NCI-H748 (cell line): ENCODE measurements around the gene EMID1.
"Not testable (repeated sequence)": the region's sequence is repeated elsewhere in the genome, so short reads cannot be mapped to it uniquely, and the experiment has no call there.

ENCODE experiments used
- DNase-seq: peaks from one replicate; lab custom pipeline; 2025; ENCODE audit not compliant: unreplicated experiment; lab: John Stamatoyannopoulos, UW

Gene EMID1

DNA sequence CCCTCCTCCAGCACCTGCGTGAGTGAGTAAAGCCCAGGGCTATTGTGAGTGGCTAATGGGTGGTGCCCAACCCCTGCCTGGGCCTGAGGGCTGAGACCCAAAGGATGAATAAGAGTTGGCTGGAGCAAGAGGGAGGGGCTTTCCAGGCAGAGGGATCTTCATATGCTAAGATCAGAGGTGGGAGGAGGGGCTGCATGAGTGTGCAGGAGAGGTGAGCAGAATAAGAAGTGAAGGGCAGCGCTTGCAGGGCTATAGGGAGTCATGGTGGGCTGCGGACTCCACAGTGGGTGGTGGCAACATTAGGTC, 3.9 kb downstream of the EMID1 start:
- DNase-seq = no peak

DNA sequence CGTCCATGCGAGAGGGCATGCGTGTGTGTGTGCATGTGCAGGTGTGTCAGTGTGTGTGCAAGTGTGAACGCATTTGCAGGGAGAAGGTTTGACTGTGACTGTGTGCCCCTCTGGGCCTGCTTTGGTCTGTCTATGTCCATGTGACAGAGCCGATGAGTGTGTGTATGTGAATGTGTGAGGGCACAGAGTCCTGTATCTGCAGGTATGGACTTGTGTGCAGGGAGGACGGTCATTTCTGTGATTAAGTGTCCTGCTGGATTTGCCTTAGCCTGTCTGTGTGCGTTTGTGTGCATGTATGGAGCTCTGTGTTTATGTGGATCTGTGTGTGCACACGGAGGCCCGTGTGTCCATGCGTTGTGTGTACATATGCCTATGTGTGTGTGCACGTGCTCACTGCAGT, 5.4 kb downstream of the EMID1 start:
- no peak for DNase-seq

DNA sequence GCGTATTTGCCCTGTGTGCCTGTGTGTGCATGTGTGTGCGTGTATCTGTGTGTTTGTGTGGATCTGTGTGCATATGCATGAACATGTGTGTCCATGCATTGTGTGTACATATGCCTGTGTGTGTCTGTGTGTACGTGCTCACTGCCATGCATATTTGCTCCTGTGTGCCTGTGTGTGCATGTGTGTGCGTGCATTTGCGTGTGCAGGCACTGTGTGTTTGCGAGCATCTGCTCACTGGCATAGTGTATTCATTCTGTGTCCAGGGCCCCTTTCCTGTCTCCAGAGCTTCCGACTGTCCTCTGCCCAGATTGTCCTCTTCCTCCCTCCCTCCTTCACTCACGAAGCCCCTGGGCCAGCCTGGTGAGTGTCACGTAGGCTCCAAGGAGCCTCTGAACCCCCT, 5.8 kb downstream of the EMID1 start:
- DNase-seq = no peak

DNA sequence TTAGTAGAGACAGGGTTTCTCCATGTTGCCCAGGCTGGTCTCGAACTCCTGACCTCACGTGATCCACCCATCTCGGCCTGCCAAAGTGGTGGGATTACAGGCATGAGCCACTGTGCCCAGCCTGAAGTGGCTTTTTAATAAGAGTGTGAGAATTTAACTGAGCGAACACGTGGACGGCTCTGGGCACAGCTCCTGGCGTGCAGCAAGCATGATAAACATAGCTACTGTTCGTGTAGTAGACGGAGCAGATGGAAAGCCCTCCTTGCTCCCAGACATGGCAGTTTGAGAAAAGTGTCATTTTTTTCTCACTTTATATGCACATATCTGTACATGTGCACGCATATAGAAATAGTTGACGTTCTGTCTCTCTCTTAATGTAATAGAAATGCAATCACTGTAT, 7.0 kb downstream of the EMID1 start:
- no peak for DNase-seq

DNA sequence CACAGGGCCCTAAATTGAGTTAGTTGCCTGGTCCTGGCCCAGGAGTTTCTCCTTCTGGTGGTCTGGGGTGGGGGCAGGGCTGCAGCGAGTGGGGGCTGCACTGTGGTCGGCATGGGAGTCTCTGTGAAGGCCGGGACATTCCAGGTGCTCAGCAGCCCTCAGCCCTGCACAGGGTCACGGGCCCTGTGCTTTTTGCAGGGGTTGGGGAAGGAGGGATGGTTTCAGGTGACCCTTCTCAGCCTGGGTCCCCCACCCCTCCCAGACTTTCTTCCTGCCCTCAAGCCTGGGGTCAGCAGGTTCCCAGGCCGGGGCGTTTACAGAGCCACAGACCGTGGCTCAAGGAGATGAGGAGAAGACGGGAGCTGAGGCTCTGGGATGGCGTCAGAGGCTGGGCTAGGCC, 7.8 kb downstream of the EMID1 start:
- DNase-seq = no peak

DNA sequence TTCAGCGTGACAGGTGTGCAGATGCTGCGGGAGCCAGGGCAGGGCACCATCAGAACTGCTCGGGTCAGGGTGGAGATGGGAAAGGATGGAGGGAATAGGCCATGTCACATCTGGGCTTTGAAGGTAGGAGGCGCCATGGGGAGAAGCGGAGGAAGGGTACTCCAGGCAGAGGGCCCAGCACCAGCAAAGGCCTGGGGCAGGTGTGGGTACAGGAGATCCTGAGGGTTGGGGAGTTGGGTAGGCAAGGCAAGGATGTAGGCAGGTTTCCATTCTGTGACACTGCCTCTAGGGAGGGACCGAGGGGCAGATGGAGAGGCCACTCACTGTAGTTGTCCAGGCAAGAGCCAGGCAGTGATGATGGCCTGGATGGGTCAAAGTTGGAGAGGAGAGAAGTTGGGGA, 8.5 kb downstream of the EMID1 start:
- no peak for DNase-seq

DNA sequence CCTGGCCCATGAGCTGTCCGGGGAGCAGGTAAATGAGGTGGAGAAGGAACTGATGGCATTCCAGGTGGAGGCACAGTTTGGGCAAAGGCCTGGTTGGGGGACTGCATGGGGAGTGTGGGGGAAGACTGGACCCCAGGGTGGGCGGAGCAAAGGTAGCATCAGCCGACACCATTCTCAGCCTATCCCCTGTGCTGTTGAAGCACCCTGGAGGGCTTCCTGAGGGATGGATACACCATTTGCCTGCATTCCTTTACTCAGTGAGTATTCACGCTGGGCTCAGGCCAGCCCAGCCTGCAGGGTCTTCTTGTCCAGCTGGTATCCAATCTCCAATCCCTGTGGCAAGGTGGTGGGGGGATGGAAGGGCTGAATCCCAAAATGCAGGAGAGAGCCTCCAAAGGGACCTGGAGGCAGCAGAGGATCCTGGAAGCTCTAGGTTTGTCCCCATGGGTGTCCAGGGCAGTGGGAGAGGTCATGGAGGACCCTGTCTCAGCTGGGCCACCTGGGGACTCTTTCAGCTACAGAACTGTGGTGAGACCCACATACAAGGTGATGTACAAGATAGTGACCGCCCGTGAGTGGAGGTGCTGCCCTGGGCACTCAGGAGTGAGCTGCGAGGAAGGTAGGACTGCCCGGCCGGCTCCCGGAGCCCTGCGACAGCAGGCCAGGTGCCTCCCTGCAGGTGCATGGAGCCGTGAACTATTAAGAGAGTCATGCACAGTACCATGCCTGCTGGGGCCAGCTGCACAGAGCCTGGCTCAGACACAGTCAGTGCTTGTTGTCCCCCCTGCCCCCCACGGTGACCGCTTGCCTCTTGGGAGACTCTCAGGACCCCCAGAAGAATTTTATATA, 9.5 kb downstream of the EMID1 start:
- DNase-seq = no peak

DNA sequence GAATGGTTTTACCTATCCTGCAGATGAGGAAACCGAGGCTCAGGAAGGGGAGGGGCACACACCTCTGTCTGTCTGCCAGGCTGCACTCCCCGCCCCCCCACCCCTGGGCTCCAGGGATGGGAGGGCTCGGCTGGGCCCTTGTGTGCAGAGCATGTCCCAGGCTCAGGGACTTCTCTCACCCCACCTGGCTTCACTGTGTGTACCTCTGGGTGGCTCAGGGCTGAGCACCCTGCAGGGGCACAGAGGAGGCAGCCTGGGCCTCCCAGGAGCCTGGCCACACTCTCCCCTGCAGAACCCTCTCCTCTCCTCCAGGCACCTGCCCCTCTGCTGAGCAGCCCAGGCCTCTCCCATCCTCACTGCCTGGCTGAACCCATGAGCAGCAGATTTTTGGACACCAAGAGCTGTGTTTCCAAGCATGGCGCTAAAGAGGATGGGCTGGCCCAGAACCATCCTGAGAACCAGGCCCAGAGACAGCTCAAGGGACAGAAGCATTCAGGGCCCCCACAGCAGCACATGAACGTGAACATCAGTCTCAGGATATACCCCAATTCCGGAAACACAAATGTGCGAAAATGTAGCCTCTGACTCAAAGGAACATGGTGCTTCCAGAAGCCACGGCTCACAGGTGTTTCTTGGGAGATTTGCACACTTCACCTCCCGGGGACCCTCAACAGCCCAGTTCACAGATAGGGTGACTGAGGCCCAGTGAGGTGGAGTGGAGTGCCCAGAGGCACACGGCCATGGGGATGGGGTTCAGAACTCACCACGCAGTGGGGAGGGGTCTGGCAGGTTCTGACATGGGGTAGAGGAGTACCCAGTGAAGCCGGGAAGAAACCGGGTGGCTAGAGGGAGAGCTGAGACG, 10.5 kb downstream of the EMID1 start:
- DNase-seq = no peak

DNA sequence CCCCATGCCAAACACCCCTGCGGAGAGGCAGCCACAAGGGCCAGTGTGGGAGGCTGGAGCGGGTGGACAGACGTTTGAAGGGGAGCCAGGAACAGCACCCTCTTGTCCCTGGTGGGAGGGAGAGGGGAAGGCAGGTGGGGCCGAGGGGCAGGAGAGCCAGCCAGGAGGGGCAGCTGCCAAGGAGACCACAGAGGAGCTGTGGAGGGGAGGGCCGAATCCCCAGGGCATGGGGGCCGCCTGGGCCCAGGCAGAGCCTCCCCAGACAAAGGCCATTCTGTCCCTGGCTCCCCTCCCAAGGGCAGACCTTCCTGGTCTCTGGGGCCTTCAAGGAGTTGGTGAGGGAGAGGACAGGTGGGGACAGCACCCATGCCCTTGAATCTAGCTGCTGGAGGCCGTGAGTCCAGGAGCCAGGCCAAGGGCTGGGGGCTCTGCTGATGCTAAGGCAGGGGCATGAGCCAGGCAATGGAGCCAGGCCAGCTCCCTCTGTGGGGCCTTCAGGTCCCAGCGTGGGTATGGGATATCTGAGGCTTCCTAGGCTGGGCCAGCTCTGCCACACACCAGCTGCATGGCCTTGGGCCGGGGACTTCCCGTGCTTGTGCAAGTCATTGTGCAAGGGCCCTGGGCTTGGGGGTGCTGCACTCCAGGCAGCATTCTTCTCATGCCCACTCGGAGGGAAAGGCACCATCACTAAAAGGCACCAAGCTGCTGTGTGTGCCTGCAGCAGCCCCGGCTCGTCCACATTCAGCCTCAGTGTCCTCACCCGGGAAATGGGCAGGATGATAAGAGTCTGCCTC, 11.4 kb downstream of the EMID1 start:
- DNase-seq = no peak

DNA sequence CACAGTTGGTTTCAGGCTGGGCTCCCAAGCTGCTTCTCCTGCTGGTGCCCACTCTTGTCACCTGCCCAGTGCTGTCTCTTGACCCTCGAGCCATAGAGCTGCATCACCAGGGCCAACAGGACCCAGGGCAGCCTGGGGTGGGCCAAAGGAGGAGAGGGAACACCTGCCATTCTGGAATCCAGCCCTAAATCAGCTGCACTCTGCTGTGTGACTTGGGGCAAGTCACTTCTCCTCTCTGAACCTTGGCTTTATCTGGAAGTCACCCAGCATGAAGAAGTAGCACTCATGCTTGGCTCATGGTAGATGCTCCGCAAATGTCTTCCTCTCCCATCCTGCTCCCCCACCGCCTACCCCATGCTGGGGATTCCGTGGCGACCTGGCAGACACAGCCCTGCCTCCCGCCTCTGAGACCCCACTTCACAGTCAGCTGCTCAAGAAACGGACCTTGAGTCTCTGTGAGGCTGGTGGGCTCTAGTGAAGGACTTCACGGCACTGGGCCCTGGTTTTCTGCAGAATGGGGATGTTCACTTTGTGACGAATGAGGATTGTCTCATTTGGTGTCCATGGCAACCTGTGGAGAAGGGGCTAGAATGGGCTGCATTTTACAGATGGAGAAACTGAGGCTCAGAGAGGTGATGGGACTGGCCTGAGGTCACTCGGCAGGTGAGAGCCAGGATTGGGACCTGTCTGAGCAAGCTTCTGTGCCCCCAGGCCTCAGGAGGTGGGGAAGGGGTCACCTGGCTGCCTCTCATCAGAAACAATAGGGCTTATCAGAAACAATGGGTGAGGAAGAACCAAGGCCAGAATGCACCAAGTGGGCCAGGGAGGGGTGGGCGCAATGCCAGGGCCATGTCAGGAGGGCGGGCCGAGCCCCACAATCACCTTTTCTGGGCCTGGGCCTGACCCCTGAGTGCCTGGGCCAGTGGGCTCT, 12.4 kb downstream of the EMID1 start:
- no peak for DNase-seq

DNA sequence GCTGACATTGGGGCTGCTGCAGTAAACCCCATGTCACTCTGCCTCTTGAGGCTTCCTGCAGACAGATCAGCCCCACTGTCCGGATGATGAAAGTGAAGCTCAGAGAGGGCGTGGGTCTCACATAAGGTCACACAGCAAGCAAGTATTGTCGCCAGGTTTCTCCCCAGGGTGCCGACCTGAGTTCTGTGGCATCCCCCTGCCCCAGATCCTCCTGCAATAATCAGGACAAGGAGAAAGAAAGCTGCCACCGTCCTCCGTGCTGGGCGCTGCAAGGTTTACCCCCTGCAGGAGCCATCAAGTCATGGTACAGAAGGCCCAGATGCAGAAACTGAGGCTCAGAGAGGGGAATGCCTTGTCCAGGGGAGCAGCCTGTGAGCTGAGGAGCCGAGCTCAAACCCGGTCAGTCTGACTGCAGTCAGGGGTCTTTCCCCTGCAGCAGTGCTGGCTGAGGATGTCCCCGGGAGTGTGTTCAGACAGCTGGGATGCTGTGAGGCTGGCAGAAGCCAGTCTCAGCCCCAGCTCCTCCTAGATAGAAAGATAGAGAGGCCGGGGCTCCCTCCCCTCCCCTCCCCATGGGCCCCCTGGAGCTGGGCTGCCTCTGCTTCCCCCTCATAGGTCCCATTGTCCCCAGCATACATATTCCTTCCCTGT, 13.2 kb downstream of the EMID1 start:
- DNase-seq = no peak

DNA sequence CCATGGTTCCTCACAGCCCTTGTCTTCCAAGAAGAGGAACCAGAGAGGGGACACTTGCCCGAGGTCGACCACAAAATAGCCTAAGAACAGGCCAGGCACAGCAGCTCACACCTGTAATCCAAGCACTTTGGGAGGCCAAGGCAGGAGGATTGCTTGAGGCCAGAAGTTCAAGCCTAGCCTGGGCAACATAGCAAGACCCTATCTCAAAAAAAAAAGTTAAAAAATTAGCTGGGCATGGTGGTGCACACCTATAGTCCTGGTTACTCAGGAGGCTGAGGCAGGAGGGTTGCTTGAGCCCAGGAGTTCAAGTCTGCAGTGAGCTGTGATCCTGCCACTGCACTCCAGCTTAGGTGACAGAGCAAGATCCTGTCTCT, 13.7 kb downstream of the EMID1 start:
- DNase-seq = not testable (repeated sequence)

DNA sequence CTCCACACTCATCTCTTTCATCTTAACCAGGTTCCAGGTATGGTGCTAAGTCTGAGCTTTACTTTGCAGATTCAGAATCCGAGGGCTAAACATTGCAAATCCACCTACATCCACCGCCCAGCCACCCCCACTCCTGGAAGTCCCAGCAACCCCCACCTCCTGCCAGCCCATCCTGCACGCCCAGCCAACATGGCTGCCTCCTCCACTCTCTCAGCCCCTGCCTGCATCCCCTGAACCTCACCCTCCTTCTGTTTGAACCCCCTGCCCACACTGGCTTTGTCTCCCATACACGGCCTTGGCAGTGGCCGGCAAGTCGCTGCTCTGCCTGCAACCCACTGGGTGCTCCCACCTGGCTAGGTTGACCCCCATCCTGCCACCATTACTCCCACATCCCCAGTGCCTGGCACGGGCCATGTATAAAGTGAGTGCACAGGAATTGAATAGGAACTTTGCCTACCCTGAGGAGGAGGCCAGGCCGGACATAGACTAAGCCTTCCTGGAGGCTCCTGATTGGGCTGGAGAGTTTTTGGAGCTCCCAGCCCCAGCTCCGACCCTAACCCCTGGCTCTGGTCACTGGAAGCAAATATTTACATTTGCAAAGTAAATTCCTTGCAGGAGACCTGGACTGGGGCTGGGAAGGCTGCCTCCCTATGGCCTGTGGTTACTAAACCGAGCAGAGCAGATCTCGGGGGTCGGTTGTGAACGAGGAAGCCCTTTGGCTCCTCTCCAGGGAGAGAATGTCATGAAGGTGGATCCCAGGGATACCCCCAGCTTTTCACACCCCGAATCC, 14.4 kb downstream of the EMID1 start:
- no peak for DNase-seq

DNA sequence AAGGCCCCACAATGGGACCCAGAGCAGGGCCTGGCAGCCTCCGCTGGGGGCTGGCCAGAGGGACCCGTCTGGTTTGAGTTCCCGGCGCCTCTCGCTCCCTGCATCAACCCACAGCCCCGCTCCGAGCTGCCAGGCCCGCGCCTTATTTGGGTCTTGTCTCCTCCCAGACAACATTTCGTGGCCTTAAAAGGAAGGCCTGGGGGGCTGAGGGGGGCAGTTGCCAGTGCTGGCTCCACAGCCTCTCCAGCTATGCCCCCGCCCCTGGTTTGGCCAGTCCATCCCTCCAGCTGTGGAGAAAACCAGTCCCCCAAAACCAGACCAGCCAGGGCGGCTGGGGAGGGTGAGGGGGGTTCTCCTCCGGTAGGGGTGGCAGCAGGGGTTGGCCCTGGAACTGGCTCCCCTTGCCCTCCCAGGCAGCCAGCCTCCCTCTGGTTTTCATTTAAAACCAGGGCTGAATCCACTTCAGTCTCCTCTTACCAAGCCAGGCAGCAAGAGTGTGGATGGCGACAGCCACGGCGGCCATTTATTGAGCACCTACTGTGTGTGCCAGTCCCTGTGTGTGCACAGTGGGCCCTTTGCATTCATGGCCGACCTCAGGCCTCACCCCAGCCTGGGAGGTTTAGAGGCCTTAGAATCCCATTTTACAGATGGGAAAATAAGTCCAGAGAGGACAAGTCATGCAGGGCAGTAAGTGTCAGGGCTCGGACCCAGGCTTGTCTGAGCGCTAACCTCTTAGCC, 18.6 kb downstream of the EMID1 start:
- DNase-seq = no peak

DNA sequence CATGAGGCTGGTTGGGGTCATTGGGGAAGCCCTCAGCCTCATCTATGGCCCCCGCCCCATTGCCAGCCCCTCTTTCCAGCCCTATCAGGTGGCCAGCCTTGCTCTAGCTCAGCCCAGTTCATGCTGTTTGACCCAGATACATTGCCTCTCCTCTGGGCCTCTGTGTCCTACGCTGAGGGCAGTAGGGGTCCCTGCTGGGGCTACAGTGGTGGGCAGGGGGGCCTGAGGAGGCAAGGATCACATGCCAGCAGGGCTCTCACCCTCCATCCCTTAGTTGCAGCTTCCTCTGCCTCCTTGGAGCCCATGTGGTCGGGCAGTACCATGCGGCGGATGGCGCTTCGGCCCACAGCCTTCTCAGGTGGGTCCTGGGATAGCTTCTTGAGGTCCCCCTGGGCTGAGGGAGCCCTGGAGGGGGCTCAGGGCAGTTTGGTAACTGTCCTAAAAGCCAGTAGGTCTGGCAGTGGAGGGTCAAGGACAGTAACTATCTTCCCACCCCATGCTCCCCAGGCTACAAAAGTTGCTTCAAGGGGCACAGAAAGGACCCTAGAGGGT, 19.2 kb downstream of the EMID1 start:
- no peak for DNase-seq

DNA sequence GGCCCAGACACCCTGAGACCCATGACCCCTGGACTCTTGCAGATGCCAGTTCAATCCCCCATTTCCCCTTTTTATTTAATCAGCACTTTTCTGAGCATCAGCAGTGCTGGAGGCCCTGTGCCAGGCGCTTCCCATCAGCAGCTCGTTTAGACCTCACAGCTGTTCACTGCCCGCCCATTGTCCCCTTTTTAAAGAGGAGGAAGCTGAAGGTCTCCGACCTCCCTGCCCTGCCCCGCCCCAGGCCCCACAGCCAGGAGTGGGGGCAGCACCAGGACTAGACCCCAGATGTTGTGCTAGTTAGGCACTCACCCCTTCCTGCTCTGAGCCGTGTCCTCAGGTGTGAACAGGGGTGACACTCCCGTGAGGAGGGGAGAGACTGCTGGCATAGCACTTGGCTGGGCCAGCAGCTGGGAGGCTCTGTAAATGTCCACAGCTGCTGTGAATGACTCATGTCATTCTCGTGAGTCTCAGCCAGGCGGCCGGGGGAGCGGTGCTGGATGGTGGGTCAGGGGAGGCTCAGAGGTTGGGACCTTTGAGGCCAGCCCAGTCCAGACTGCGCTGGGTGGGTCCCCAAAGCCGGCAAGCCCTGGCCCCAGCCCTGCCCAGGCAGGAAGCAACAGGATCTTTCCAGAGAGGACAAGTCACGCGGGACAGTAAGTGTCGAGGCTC, 19.9 kb downstream of the EMID1 start:
- no peak for DNase-seq

DNA sequence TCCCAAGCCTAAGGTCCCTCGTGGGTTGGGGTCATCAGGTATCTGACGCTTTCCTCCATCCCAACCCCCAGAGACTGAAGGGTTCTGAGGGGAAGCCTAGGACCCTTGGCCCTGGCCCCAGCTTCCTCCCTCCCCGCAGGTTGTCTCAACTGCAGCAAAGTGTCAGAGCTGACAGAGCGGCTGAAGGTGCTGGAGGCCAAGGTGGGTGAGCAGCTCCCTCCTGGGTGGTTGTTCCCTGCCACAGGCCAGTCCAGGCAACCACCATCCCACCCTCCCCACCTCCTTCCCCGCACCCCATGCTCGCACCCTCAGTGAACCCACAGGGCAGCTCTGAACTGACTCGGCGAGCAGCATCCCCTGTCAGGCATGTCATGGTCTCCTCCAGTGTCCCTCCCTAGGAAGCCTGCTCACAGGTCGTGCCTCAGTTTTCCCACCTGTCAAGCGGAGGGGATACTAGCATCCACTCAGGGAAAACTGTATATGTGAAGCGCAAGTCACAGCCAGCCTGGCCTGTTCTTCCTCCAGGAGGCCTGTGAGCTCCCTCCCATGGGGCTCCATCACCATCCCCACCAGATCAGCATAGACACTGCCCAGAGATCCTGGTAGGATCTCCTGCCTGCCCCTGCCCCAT, 20.8 kb downstream of the EMID1 start:
- no peak for DNase-seq
